HG02610 (cell line): ENCODE data around the gene KCTD19.
"Not testable (repeated sequence)": the region's sequence is repeated elsewhere in the genome, so short reads cannot be mapped to it uniquely, and the experiment has no call there.

Experiments used
- ATAC-seq: cut with Tn5 transposase; IDR thresholded peaks from one replicate; pipeline ENCODE4 v1.9.1; 2021; ENCODE audit warnings: mild to moderate bottlenecking, moderate library complexity; ENCODE audit not compliant: unreplicated experiment

KCTD19 gene

GRCh38 chr16:67326472-67327309, at the start of gene KCTD19, which contains the start of gene LRRC36:
Gene KCTD19, minus strand, starts transcription at chr16:67326741. Its CDS starts 34 bp downstream, at chr16:67326707.
Gene LRRC36, plus strand, starts transcription at chr16:67326815. Its CDS starts 48 bp downstream, at chr16:67326863.
- no peak for ATAC-seq

DNA sequence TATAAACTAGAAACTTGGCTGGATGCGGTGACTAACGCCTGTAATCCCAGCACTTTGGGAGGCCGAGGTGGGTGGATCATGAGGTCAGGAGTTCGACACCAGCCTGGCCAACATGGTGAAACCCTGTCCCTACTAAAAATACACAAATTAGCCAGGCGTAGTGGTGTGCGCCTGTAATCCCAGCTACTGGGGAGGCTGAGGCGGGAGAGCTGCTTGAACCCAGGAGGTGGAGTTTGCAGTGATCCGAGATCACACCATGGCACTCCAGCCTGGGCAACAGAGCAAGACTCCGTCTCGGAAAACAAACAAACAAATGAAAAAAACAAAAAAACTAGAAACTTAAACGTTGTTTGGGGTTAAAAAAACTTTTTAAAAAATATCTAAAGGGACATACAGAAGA, 49.5 kb upstream of the KCTD19 start:
- not testable (repeated sequence) for ATAC-seq

DNA sequence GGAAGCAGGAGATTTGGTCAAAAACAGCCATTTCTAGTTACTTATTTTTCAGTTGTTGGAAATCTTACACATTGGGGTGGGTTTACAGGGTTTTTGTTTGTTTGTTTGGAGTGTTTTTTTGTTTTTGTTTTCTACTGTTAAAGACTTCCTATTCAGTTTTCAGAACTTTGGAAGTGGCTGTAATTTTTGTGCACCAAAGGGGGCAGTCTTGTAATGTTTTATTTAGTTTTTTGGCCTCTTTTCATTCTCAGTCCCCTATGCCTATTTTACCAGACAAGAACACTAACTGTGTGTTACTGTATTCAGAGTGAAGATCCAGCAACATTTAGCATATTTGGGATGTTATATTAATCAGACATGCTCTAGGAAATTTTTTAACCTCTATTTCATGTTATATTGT, 46.1 kb upstream of the KCTD19 start:
- no peak for ATAC-seq

- no peak for ATAC-seq
Observed at GRCh38 chr16:67370661-67371060, 44.1 kb upstream of the KCTD19 start.

DNA sequence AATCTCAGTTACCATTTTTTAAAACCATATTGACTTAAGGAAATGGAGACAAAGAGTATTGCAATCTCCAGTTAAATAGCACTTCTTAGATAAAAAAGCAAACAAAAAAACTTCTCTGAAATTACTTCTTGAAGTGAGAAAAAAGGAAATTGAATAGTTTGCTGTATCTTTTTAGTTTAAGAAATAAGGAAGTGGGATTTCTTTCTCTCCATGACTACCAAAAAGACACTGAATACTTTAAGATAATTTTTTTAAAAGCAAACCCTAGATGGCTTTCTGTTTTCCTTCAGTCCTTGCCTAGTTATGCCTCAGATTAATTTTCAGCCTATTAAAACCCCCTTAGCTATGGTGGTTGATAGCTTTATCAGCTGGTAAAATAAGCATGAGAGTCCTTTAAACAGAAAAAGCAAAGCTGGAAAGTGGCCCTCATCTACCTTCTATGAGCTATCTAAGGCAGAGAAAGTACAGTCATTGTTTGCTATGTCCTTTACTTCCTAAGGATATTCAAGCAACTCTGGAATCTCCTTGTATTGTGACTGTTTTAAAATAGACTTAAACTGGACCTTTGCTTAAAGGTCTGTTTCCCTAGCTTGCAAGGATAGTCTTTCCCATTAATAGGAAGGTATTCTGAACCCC, 38.2 kb upstream of the KCTD19 start:
- no peak for ATAC-seq

DNA sequence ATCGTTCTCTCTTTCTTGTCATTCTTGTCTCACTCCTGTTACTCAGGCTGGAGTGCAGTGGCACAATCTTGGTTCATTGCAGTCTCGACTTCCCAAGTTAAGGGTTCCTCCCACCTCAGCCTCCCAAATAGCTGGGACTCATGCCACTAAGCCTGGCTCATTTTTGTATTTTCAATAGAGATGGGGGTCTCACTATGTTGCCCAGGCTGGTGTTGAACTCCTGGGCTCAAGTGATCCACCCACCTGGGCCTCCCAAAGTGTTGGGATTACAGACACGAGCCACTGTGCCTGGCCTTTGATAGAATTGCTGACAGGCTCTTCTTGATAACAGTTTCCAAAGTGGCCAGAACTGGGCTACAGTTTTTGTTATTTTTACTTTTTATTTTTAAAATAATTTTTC, 34.5 kb upstream of the KCTD19 start:
- no peak for ATAC-seq

- not testable (repeated sequence) for ATAC-seq
Observed at GRCh38 chr16:67359540-67360269, 33.2 kb upstream of the KCTD19 start.

GRCh38 chr16:67357561-67357960, 31.0 kb upstream of the KCTD19 start:
- ATAC-seq = no peak

GRCh38 chr16:67356396-67356795, 29.9 kb upstream of the KCTD19 start:
- ATAC-seq = no peak

- ATAC-seq = not testable (repeated sequence)
Observed at GRCh38 chr16:67352463-67352862, 25.9 kb upstream of the KCTD19 start.

DNA sequence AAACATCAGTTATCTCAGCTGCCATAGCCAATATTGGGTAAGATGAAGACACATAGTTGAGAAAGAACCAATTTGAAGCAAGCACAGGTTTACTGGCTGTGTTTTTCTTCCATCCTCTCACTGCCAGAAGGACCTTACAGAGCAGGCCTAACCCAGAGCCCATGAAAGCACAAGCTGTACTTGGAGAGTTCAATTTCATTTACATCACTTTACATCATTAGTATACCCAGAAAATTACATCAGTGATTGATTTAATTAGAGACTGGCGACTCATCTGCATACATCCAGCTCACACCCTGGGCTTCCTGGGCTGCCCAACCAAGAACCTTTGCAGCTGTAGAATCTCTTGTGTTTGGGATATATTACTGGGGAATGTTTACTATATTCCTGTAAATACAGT, 23.8 kb upstream of the KCTD19 start:
- ATAC-seq = no peak

- no peak for ATAC-seq
Observed at GRCh38 chr16:67349172-67349571, 22.6 kb upstream of the KCTD19 start.

DNA sequence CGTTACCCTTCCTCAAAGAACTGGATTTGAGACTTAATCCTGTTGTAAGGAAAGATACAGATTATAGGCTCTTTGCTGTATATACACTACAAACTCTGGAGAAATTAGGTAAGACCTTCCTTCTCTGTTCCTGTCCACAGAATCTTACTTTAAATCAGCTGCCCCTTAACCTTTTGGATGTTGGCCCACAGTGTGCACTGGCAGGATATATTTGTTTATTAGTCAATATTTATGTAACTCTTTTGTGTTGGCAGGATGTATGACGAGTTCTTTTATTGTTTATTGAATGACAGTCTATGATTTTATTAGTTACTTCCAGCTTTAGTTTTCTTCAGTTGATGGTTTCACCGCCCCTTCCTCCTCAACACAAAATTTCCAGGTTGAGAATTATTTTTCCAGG, 19.8 kb upstream of the KCTD19 start:
- ATAC-seq = no peak

DNA sequence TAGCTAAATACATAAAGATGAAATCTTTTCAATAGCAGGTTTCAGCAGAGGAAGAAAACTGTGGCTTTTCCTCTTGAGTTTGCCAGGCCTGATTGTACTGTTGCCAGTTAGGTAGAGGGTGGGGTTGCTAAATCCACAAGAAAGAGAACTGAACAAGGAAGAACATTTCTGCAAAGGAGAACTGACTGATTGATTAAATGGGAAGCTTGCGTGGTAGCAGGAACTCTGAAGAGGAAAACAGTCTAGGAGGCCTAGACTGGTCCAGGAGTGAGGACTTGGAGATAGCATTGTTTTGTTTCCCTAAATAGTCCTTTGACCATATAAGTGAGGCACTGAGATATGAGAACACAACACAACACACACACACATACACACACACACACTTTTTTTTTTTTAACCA, 18.9 kb upstream of the KCTD19 start:
- ATAC-seq = no peak

DNA sequence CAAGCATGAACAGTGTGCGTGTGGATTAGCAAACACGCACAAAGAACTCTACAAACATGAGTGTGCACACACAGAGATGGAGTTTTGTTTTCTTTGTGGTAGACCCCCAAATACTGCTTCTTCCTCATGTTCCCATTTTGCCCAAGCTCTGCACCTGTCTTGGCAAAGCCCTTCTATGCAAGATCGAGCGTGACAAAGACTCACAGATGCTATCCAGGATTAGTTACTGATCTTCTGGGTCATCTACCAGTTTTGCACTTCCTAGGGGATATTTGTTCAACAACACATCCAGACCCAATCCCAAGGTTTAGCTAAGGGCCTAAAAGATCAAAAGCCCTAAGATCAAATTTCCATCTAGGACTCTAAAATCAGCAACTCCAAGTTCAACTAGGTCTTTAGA, 16.1 kb upstream of the KCTD19 start:
- no peak for ATAC-seq

DNA sequence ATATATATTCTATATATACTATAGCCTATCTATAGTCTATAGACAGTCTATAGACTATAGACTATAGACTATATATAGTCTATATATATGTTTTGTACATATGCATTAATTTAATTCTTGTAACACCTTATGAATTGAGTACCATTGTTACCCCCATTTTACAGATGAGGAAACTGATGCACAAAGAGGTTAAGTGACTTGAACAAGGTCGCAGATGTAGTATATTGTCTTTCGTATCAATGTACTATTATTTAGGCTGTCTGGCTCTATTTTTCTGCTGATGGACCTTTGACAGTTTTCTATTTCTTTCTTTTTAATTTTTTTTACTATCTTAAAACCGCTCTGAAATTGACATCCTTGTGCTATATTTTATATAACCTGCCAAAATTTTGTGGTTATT, 14.7 kb upstream of the KCTD19 start:
- no peak for ATAC-seq

GRCh38 chr16:67339453-67339852, 12.9 kb upstream of the KCTD19 start:
- ATAC-seq = no peak

DNA sequence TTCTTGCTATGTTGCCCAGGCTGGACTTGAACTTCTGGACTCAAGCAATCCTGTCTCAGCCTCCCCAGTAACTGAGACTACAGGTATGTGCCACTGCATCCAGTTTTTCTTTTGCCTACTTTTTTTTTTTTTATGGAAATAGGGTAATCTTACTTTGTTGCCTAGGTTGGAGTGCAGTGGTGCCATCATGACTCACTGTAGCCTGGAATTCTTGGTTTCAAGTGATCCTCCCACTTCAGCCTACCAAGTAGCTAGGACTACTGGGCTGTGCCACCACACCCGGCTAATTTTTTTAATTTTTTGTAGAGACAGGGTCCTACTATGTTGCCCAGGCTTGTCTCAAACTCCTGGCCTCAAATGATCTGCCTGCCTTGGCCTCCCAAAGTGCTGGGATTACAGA, 10.1 kb upstream of the KCTD19 start:
- ATAC-seq = no peak

DNA sequence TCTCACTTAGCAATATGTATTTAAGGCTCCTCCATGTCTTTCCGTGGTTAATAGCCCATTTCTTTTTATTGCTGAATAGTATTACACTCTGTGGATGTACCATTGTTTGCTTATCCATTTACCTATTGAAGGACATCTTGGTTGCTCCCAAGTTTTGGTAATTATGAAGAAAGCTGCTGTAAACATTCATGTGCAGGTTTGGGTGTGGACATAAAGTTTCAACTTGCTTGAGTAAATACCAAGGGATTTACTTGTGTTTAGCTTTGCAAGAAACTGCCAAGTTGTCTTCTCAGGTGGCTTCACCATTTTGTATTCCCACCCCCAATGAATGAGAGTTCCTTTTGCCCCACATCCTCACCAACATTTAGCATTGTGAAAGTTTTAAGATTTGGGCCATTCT, 9.6 kb upstream of the KCTD19 start:
- ATAC-seq = no peak

DNA sequence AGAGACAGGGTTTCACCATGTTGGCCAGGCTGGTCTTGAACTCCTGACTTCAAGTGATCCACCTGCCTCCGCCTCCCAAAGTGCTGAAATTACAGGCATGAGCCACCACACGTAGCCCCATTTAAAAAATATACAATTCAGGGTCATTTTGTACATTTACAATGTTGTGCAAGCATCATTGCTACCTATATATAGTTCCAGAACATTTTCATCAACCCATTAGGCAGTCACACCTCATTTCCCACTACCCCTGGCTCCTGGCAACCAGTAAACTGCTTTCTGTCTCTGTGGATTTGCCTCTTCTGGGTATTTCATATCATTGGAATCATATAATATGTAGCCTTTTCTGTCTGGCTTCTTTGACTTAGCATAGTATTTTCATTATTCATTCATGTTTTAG, 6.8 kb upstream of the KCTD19 start:
- no peak for ATAC-seq

- ATAC-seq = no peak
Observed at GRCh38 chr16:67329901-67330300, 3.4 kb upstream of the KCTD19 start.

DNA sequence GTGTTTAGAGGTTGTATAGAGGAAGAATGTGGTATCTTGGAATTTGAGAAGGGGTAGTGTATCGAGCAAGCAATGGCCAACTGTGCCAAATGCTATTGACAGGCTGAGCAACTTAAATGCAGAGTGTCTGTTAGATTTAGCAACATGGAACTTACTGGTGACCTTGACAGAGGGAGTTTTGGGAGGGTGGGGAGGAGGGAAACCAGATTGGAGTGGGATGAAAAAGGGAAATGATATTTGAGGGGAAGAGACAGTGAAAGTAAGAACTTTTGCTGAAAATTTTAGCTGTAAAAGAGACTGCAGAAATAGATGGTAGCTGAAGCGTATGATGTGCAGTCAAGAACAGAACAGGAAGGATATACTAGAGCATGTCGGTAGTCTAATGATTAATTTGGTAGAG, 1.2 kb upstream of the KCTD19 start:
- no peak for ATAC-seq
